ENCODE measurements around the gene ITSN2. TPM values are rescaled to one million over a fixed set of nuclear protein-coding genes. Genes with fewer than 3 reads are reported as not detected.

ITSN2 gene
- total RNA-seq, 4 donors from 2014 or later = 33.9 to 66.7 (median 42.4) TPM

DNA sequence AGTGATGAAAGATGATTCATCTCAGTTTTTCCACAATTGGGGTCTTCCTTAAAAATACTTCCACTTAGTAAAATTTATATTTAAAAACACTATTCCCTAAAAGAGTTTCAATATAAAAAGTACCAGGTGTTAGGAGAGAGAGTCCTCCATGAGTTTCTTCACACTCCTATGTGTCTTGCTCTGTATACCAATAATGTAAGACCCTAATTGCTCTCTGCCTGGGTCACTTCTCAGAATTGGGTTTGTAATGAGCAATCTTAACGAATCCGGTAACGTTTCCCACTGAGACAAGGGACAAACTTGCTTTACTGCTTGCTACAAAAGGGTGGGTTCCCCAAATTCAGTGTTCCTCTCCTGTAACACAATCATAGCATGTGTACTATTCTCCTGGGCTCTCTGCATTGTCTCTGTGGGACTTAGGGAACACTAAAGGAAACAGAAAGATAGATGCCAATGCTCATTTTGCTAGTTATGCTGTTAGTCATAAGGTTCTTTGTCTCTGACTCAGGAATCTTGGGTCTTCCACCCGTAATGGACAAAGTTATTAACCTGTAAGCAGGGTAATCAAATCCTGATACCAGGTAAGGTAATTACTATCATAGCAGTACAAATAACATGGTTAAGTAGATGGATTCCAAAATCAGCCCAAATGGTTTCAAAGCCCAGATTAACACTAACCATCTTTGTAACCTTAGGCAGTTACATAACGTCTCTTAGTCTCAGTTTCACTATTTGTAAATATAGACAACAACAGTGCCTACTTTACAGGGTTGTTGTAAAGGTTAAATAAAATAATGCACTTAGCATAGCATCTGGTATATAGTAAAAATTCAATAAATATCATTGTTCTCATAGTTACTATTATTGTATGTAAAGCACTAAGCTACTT, 46.3 kb downstream of the ITSN2 start:
- H3K4me3 ChIP-seq = no peak overlapping the region
- DNase-seq = no peak
- H3K27ac ChIP-seq = no peak overlapping the region
- TF ChIP-seq POLR2A (IDR thresholded peaks at IDR 0.05) (no peak), CTCF (IDR thresholded peaks at IDR 0.05 in 4 of 5, conservative IDR thresholded peaks at IDR 0.05 in 1 of 5) (no peak)
- no peaks in the 10 kb centered on the region for H3K9me3 ChIP-seq
- peaks cover 0 to 18% of the 10 kb centered on the region in 2 donors for H3K36me3 ChIP-seq
- in situ Hi-C loops (cut with MboI; ENCODE audit: low sequenced_read_pairs in 4 of 4) (loop anchor here in 1 of 4 donors (10.0 kb wide), 1 partner anchor 61 kb away; no protein-coding TSS in a partner anchor), intact Hi-C loops (cut with DNase I; ENCODE audit: low total_unique reads) (no loop called here)
- H3K4me1 ChIP-seq = peaks cover 8 to 24% of the 10 kb centered on the region in 2 donors
- no peak for ATAC-seq
- no peaks in the 10 kb centered on the region for H3K27me3 ChIP-seq

DNA sequence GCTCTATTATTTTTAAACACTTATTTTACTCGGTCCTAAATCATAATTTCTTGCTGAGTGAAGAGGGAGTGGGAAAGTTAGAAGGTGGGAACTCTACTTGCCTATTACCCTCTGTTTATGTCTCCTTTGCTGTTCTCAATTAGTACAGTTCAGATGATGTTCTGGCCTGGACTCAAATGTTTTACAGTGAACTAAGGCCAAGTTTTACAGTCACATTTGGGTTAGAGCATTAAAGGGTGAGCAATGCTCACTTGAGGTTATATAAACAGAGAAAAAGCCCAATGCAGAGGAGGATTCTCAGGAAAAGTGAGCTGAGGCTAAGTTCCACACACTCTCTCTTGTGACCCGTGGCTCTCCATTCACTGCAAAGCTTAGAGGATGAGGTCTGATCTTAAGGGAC, 52.4 kb downstream of the ITSN2 start:
- H3K27me3 ChIP-seq = no peaks in the 10 kb centered on the region
- peaks cover 0 to 51% of the 10 kb centered on the region in 2 donors for H3K36me3 ChIP-seq
- in situ Hi-C loops (cut with MboI; ENCODE audit: low sequenced_read_pairs in 4 of 4) = loop anchor here in 1 of 4 donors (10.0 kb wide), 1 partner anchor 77 kb away; no protein-coding TSS in a partner anchor
- DNase-seq (no peak), ATAC-seq (no peak)
- TF ChIP-seq CTCF (IDR thresholded peaks at IDR 0.05 in 4 of 5, conservative IDR thresholded peaks at IDR 0.05 in 1 of 5) = no peak
- TF ChIP-seq POLR2A (IDR thresholded peaks at IDR 0.05) = no peak
- no peak overlapping the region for H3K27ac ChIP-seq
- no peaks in the 10 kb centered on the region for H3K9me3 ChIP-seq
- peaks cover 15 to 19% of the 10 kb centered on the region in 2 donors for H3K4me1 ChIP-seq
- intact Hi-C loops (cut with DNase I; ENCODE audit: low total_unique reads) = no loop called here
- H3K4me3 ChIP-seq = no peak overlapping the region

DNA sequence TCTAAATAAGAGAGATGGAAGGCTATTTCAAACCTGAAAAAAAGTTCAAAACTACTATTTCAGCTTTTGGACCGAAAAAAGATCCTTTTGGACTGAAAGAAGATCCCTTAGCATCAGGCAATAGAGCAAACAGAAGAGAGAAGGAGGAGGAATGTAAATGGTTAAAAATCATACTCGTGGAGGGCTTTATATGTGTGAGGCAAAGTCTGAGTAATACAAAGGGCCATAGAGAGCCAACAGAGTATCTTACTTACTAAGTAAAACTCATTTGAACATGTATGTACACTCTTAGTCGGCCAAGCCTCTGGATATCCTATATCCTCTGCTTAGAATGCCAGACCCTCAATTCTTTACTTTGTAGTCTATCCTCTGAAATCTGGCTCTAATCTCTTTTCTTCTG, 55.7 kb downstream of the ITSN2 start:
- in situ Hi-C loops (cut with MboI; ENCODE audit: low sequenced_read_pairs in 4 of 4) (loop anchor here in 1 of 4 donors (10.0 kb wide), 1 partner anchor 80 kb away; no protein-coding TSS in a partner anchor), intact Hi-C loops (cut with DNase I; ENCODE audit: low total_unique reads) (loop anchor here (1.0 to 2.0 kb wide), 2 partner anchors 60 to 78 kb away; no protein-coding TSS in a partner anchor)
- Histone ChIP-seq H3K4me3 (no peak overlapping the region), H3K27me3 (no peaks in the 10 kb centered on the region), H3K4me1 (peaks cover 14 to 15% of the 10 kb centered on the region in 2 donors), H3K27ac (peak overlapping the region; percentile 79 to 88 (median 81)), H3K9me3 (no peaks in the 10 kb centered on the region), H3K36me3 (peaks cover 0 to 68% of the 10 kb centered on the region in 2 donors)
- DNase-seq (no peak), ATAC-seq (no peak)
- no peak for TF ChIP-seq CTCF (IDR thresholded peaks at IDR 0.05 in 4 of 5, conservative IDR thresholded peaks at IDR 0.05 in 1 of 5)
- TF ChIP-seq POLR2A (IDR thresholded peaks at IDR 0.05) = no peak

- TF ChIP-seq CTCF (IDR thresholded peaks at IDR 0.05 in 4 of 5, conservative IDR thresholded peaks at IDR 0.05 in 1 of 5) (peak in 1 of 5 experiments; percentile 12), POLR2A (IDR thresholded peaks at IDR 0.05) (no peak)
- Histone ChIP-seq H3K4me1 (peaks cover 14 to 15% of the 10 kb centered on the region in 2 donors), H3K27ac (peak overlapping the region; percentile 79 to 88 (median 84)), H3K36me3 (peaks cover 0 to 68% of the 10 kb centered on the region in 2 donors), H3K9me3 (no peaks in the 10 kb centered on the region), H3K4me3 (no peak overlapping the region), H3K27me3 (no peaks in the 10 kb centered on the region)
- peak; percentile 95 to 97 for DNase-seq
- in situ Hi-C loops (cut with MboI; ENCODE audit: low sequenced_read_pairs in 4 of 4) (loop anchor here in 1 of 4 donors (10.0 kb wide), 1 partner anchor 81 kb away; no protein-coding TSS in a partner anchor), intact Hi-C loops (cut with DNase I; ENCODE audit: low total_unique reads) (loop anchor here (1.0 to 2.0 kb wide), 2 partner anchors 61 to 78 kb away; no protein-coding TSS in a partner anchor)
- peak; percentile 99 to 100 for ATAC-seq
These were observed 56.2 kb downstream of the ITSN2 start for GRCh38 chr2:24304098-24304497.
